Vagina (tissue), 2 donors: ENCODE measurements around the gene TNFSF8. TPM values are rescaled to one million over a fixed set of nuclear protein-coding genes. Genes with fewer than 3 reads are reported as not detected.

ENCODE experiments used
- DNase-seq, 2 donors: peaks; one replicate each; pipeline ENCODE4 v3.0.0-alpha.2; 2017; ENCODE audit errors: extremely low spot score in 2 of 2
- H3K27ac ChIP-seq: fragments of 200-600 bp; sonication (generic); one replicate; pipeline ENCODE4 v1.5.1; 2019
- H3K27me3 ChIP-seq: fragments of 200-600 bp; sonication (generic); one replicate; pipeline ENCODE4 v1.5.1; 2019
- H3K36me3 ChIP-seq, 2 donors: fragments of 200-600 bp; sonication (generic); one replicate each; pipeline ENCODE4 v1.5.1; 2017 to 2019
- H3K4me1 ChIP-seq: fragments of 200-600 bp; sonication (generic); one replicate; pipeline ENCODE4 v1.5.1; 2019
- H3K4me3 ChIP-seq, 2 donors: fragments of 200-600 bp; sonication (generic); 1 replicate in 1 of 2; 2 replicates in 1 of 2; pipeline ENCODE4 v1.5.1; 2016 to 2019
- H3K9me3 ChIP-seq: fragments of 200-600 bp; sonication (generic); one replicate; pipeline ENCODE4 v1.5.1; 2019
- POLR2A ChIP-seq, 2 donors: fragments of 450-650 bp; IDR thresholded peaks; one replicate each; pipeline ENCODE4 v1.6.1; 2017; ENCODE audit warnings: antibody characterized with exemption in 2 of 2, mild to moderate bottlenecking in 2 of 2, moderate library complexity in 2 of 2
- POLR2AphosphoS5 ChIP-seq, 2 donors: sonication (generic); formaldehyde crosslinking; IDR thresholded peaks; one replicate each; pipeline ENCODE4 v1.9.0; 2017; ENCODE audit warnings: antibody characterized with exemption in 2 of 2, mild to moderate bottlenecking in 2 of 2, low read depth in 1 of 2; ENCODE audit not compliant: insufficient read depth in 1 of 2
- intact Hi-C: fragments of 100-400 bp; cut with DNase I; formaldehyde crosslinking; loops from one replicate; pipeline ENCODE4 v1.15.1; 2023
- total RNA-seq: library from RNA; depleted of rRNA; stranded (reverse); fragments of >200 nt; gene quantifications from one replicate; pipeline ENCODE4 v1.2.3, GENCODE V29; 2016
- TF ChIP-seq, protein P1 (sequence below), 3 experiments: fragments of 450-650 bp in 2 of 3; fragments of 200-600 bp in 1 of 3; sonication (generic) in 1 of 3; IDR thresholded peaks; one replicate each; pipeline ENCODE4 v1.5.1; 2017 to 2019; ENCODE audit warnings: antibody characterized with exemption in 3 of 3, mild to moderate bottlenecking in 2 of 3, moderate library complexity in 2 of 3

TNFSF8 gene
- total RNA-seq, 1 donor from 2014 or later: 4.2 TPM

- H3K9me3 ChIP-seq: no peaks in the 10 kb centered on the region
- no peaks in the 10 kb centered on the region for H3K27me3 ChIP-seq
- intact Hi-C loops: no loop called here
- TF ChIP-seq POLR2A (IDR thresholded peaks at IDR 0.05) (no peak), POLR2AphosphoS5 (IDR thresholded peaks at IDR 0.05; ENCODE audit: insufficient read depth in 1 of 2, low read depth in 1 of 2) (no peak)
- TF ChIP-seq, protein P1, sequence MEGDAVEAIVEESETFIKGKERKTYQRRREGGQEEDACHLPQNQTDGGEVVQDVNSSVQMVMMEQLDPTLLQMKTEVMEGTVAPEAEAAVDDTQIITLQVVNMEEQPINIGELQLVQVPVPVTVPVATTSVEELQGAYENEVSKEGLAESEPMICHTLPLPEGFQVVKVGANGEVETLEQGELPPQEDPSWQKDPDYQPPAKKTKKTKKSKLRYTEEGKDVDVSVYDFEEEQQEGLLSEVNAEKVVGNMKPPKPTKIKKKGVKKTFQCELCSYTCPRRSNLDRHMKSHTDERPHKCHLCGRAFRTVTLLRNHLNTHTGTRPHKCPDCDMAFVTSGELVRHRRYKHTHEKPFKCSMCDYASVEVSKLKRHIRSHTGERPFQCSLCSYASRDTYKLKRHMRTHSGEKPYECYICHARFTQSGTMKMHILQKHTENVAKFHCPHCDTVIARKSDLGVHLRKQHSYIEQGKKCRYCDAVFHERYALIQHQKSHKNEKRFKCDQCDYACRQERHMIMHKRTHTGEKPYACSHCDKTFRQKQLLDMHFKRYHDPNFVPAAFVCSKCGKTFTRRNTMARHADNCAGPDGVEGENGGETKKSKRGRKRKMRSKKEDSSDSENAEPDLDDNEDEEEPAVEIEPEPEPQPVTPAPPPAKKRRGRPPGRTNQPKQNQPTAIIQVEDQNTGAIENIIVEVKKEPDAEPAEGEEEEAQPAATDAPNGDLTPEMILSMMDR (IDR thresholded peaks at IDR 0.05): no peak
- no peaks in the 10 kb centered on the region for H3K36me3 ChIP-seq
- H3K4me1 ChIP-seq: peaks cover 13% of the 10 kb centered on the region
- no peak overlapping the region for H3K27ac ChIP-seq
- H3K4me3 ChIP-seq: no peak overlapping the region
- DNase-seq: no peak
Measured at GRCh38 chr9:114895521-114895991, 34.8 kb downstream of the TNFSF8 start.

GRCh38 chr9:114894609-114895433, 35.6 kb downstream of the TNFSF8 start:
- H3K9me3 ChIP-seq: no peaks in the 10 kb centered on the region
- no peak for DNase-seq
- H3K27ac ChIP-seq: peak overlapping the region; percentile 13
- no peak overlapping the region for H3K4me3 ChIP-seq
- H3K27me3 ChIP-seq: no peaks in the 10 kb centered on the region
- peaks cover 13% of the 10 kb centered on the region for H3K4me1 ChIP-seq
- TF ChIP-seq POLR2A (IDR thresholded peaks at IDR 0.05): no peak
- TF ChIP-seq, protein P1 (IDR thresholded peaks at IDR 0.05): no peak
- TF ChIP-seq POLR2AphosphoS5 (IDR thresholded peaks at IDR 0.05; ENCODE audit: insufficient read depth in 1 of 2, low read depth in 1 of 2): no peak
- no peaks in the 10 kb centered on the region for H3K36me3 ChIP-seq
- intact Hi-C loops: no loop called here

GRCh38 chr9:114894206-114894605, 36.2 kb downstream of the TNFSF8 start:
- DNase-seq: no peak
- H3K27ac ChIP-seq: no peak overlapping the region
- TF ChIP-seq POLR2AphosphoS5 (IDR thresholded peaks at IDR 0.05; ENCODE audit: insufficient read depth in 1 of 2, low read depth in 1 of 2) (no peak), POLR2A (IDR thresholded peaks at IDR 0.05) (no peak)
- TF ChIP-seq, protein P1 (IDR thresholded peaks at IDR 0.05): no peak

DNA sequence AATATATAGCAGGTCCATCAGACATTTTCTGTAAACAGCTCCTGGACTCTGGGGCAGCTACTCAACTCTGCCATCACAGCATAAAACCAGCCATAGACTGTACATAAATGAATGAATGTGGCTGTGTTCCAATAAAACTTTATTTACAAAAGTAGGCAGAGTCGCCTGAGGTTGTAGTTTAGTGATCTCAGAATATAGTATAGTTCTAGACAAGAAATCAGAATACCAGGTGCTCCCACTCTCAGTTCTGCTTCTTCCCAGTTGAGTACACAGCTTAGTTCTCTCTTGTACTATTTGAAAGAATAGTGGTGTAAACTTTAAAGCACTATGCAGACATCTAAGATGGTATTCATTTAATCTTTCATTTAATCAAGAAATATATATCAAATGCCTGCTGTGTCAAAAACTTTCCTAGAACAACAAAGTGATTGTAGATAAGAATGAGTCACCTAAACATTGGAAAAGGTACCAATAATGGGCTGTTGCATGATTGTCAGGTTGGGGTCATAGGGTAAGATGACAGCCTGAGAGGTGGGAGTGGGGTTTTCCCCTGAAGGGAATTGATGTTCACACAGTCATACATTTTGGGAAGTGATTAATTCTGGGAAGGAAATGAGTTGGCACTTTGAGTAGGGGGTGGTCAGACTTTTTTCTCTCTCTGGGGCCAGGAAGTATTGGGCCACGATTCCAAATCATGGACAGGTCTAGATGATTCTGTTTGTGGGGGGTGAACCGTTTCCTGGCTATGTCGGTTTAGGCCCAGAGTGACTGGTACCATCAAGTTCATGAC, 37.0 kb downstream of the TNFSF8 start:
- Histone ChIP-seq H3K4me3 (no peak overlapping the region), H3K27me3 (no peaks in the 10 kb centered on the region), H3K27ac (no peak overlapping the region), H3K36me3 (no peaks in the 10 kb centered on the region), H3K4me1 (peaks cover 13% of the 10 kb centered on the region), H3K9me3 (no peaks in the 10 kb centered on the region)
- DNase-seq: no peak
- intact Hi-C loops: no loop called here
- TF ChIP-seq, protein P1 (IDR thresholded peaks at IDR 0.05): no peak
- TF ChIP-seq POLR2A (IDR thresholded peaks at IDR 0.05): no peak
- no peak for TF ChIP-seq POLR2AphosphoS5 (IDR thresholded peaks at IDR 0.05; ENCODE audit: insufficient read depth in 1 of 2, low read depth in 1 of 2)

More at GRCh38 chr9:114894206-114894605, 36.2 kb downstream of the TNFSF8 start:
- no peaks in the 10 kb centered on the region for H3K36me3 ChIP-seq
- no peak overlapping the region for H3K4me3 ChIP-seq
- peaks cover 13% of the 10 kb centered on the region for H3K4me1 ChIP-seq
- intact Hi-C loops: no loop called here
- H3K9me3 ChIP-seq: no peaks in the 10 kb centered on the region
- H3K27me3 ChIP-seq: no peaks in the 10 kb centered on the region
